ENCODE results near the gene SNTB2. TPM values are rescaled to one million over a fixed set of nuclear protein-coding genes. Genes with fewer than 3 reads are reported as not detected.

Gene SNTB2
- total RNA-seq, 1 donor from 2014 or later, result 49.5 TPM

GRCh38 chr16:69311533-69312387 lies 124.8 kb downstream of the SNTB2 start:
- peaks cover 17% of the 10 kb centered on the region for H3K4me1 Mint-ChIP-seq (ENCODE audit: low read depth)
- H3K36me3 Mint-ChIP-seq (ENCODE audit: low read depth), result peaks cover 16% of the 10 kb centered on the region
- peak; percentile 79 for DNase-seq (ENCODE audit: low spot score)
- H3K27ac Mint-ChIP-seq (ENCODE audit: unreplicated experiment), result peak overlapping the region; percentile 94
- peak overlapping the region; percentile 98 for H3K4me3 Mint-ChIP-seq (ENCODE audit: unreplicated experiment)
- no peaks in the 10 kb centered on the region for H3K9me3 Mint-ChIP-seq (ENCODE audit: low read depth)
- TF ChIP-seq CTCF (IDR thresholded peaks at IDR 0.05), result no peak
- no peaks in the 10 kb centered on the region for H3K27me3 Mint-ChIP-seq (ENCODE audit: low read depth)

- H3K4me3 Mint-ChIP-seq (ENCODE audit: unreplicated experiment), result peak overlapping the region; percentile 48
- no peak for DNase-seq (ENCODE audit: low spot score)
- H3K36me3 Mint-ChIP-seq (ENCODE audit: low read depth), result peaks cover 18% of the 10 kb centered on the region
- no peak overlapping the region for H3K27ac Mint-ChIP-seq (ENCODE audit: unreplicated experiment)
- no peaks in the 10 kb centered on the region for H3K27me3 Mint-ChIP-seq (ENCODE audit: low read depth)
- peaks cover 17% of the 10 kb centered on the region for H3K4me1 Mint-ChIP-seq (ENCODE audit: low read depth)
- no peaks in the 10 kb centered on the region for H3K9me3 Mint-ChIP-seq (ENCODE audit: low read depth)
- no peak for TF ChIP-seq CTCF (IDR thresholded peaks at IDR 0.05)
Measured at GRCh38 chr16:69313469-69313868, 126.5 kb downstream of the SNTB2 start.

- TF ChIP-seq CTCF (IDR thresholded peaks at IDR 0.05), result no peak
- Mint-ChIP-seq H3K36me3 (ENCODE audit: low read depth) (peaks cover 19% of the 10 kb centered on the region), H3K4me1 (ENCODE audit: low read depth) (peaks cover 17% of the 10 kb centered on the region), H3K27me3 (ENCODE audit: low read depth) (no peaks in the 10 kb centered on the region), H3K27ac (ENCODE audit: unreplicated experiment) (no peak overlapping the region), H3K9me3 (ENCODE audit: low read depth) (no peaks in the 10 kb centered on the region), H3K4me3 (ENCODE audit: unreplicated experiment) (no peak overlapping the region)
- peak; percentile 35 for DNase-seq (ENCODE audit: low spot score)
Measured at GRCh38 chr16:69314534-69314933, 127.6 kb downstream of the SNTB2 start.

- peak; percentile 71 for DNase-seq (ENCODE audit: low spot score)
- H3K4me3 Mint-ChIP-seq (ENCODE audit: unreplicated experiment), result no peak overlapping the region
- H3K27ac Mint-ChIP-seq (ENCODE audit: unreplicated experiment), result no peak overlapping the region
- TF ChIP-seq CTCF (IDR thresholded peaks at IDR 0.05), result no peak
- no peaks in the 10 kb centered on the region for H3K27me3 Mint-ChIP-seq (ENCODE audit: low read depth)
- H3K36me3 Mint-ChIP-seq (ENCODE audit: low read depth), result peaks cover 22% of the 10 kb centered on the region
- peaks cover 12% of the 10 kb centered on the region for H3K4me1 Mint-ChIP-seq (ENCODE audit: low read depth)
- no peaks in the 10 kb centered on the region for H3K9me3 Mint-ChIP-seq (ENCODE audit: low read depth)
Measured at GRCh38 chr16:69315486-69316311, 128.7 kb downstream of the SNTB2 start.

- H3K36me3 Mint-ChIP-seq (ENCODE audit: low read depth), result peaks cover 30% of the 10 kb centered on the region
- no peaks in the 10 kb centered on the region for H3K27me3 Mint-ChIP-seq (ENCODE audit: low read depth)
- no peak overlapping the region for H3K4me3 Mint-ChIP-seq (ENCODE audit: unreplicated experiment)
- TF ChIP-seq CTCF (IDR thresholded peaks at IDR 0.05), result no peak
- no peaks in the 10 kb centered on the region for H3K9me3 Mint-ChIP-seq (ENCODE audit: low read depth)
- peak; percentile 77 for DNase-seq (ENCODE audit: low spot score)
- peaks cover 10% of the 10 kb centered on the region for H3K4me1 Mint-ChIP-seq (ENCODE audit: low read depth)
- no peak overlapping the region for H3K27ac Mint-ChIP-seq (ENCODE audit: unreplicated experiment)
Measured at GRCh38 chr16:69316595-69317034, 129.7 kb downstream of the SNTB2 start.

All from chondrocyte (in vitro differentiated cells).